Kasumi-1 (cell line): ENCODE results near the gene NR3C2.
"Not testable (repeated sequence)": the region's sequence is repeated elsewhere in the genome, so short reads cannot be mapped to it uniquely, and the experiment has no call there.

Source experiments
- DNase-seq, 2 experiments: peaks; one replicate each; lab custom pipeline; 2025; lab: John Stamatoyannopoulos, UW

NR3C2 gene

DNA sequence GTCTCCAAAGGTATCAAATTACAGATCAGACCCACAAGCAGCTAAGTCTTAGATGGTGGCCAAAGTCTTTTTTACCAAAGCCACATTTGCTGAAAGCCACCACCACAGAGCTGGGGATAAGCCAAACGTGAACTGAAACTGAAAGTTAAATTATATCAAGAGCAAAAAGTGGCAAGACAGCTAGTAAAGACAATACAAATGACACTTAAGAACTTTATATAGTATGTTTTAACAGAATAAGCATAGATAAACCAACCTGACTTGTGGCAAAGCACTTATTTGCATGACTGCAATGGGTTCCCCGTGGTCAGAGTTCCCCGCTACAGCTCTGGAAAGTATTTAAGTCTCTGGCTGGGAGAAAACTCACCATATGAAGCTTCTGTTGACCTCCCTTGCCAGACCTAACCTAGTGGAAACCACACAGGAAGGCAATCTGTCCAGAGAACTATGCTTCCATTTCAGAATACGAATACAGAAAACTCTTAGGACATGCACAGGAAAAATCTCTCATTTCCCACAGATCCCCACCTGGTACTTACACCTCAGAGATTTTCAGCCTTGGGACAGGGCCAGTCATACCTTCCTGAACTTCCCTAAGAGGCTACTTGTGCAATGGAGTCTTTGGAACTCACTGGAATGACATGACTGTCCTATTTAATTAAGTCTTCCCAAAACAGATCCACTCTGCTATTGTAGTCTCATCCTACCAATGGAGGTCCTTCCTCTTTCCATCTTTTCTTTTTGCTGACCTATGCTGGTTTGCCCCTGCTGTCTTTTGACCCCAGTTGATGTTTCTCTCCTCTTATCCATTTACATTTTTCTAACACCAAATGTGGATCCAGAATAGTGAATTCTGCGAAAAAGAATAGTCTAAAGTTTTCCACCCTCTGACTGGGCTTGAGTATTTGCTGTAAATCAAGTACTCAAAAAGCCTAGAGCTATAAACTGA, 225.1 kb downstream of the NR3C2 start:
- peak; percentile 20 to 29 for DNase-seq

DNA sequence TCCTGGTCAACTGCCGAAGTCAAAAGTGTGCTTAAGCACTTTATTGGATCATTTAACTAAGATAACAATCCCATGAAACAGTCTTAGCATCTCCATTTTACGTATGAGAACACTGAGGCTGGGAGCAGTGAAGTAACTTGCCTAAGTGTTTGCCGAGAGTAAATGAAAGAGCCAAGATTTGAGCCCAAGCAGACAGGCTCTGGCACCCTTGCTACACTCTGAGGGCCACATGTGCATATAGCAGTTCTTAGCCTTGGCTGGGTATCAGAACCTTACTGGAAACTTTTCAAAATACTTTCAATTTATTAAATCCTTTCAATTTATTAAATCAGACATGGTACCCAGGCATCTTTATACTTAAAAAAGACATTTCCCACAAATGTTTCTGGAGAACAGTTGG, 225.9 kb downstream of the NR3C2 start:
- no peak for DNase-seq

DNA sequence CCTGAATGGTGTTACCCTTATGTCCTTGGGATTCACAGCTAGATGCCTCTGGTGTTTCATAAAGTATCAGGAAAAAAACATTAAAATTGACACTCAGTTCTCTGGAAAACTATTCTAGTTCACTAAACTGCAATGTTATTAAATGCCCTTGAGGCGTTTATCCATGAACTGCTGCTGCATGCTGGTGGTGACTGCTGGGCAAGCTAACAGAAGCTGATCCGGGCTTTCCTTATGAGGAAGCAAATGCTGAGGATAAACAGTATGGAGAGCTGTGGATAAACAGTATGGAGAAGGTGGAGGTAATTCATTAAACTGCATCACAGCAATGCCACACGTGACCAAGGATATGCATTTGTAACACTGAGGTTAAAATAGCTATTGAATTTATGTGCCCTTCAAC, 227.0 kb downstream of the NR3C2 start:
- no peak for DNase-seq

DNA sequence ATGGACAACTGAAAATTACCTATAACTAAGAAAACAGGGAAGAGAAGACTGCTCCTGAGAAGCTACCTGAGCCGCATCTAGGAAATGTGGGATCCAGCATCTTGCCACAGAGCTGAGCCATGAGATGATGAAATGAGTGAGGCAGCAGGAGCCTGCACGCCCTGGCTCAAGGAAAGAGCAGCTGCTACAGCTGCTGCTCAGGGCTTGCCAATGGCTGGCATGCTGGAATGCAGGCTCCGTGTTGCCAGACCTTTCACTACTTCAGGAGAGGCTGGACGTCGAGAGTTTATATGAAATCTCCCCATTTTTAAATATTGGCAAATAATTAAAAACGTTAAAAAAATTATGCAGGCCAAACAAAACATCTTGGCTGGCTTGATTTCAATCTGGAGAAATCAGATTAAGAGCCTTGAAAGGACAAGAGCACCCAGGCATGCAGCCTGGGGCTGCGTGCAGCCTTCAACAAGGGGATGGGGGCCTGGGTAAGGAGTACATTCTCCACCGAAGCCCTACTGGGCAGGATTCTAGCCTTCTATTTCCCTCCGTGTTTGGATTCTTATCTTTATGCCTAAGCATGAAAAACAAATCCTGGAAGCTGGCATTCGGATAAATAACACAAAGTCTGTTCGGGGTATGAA, 227.6 kb downstream of the NR3C2 start:
- no peak for DNase-seq

DNA sequence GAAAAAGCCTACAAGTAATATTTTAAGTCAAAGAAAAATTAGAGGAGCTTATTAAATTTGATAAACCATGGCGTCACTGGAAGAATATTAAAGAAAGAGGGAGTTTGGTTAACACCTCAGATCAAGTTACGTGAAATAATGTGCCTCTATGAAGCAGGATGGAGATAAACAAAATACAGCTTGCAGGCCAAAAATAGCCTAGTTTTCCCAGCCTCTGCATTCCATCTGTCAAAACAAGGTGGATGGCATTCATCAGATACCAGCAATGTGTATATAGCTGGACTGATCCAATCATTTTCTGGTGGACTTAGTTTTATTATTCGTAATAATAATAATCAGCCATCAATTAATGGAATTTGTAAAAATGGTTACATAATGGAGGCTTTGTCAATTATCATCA, 230.7 kb downstream of the NR3C2 start:
- no peak for DNase-seq

DNA sequence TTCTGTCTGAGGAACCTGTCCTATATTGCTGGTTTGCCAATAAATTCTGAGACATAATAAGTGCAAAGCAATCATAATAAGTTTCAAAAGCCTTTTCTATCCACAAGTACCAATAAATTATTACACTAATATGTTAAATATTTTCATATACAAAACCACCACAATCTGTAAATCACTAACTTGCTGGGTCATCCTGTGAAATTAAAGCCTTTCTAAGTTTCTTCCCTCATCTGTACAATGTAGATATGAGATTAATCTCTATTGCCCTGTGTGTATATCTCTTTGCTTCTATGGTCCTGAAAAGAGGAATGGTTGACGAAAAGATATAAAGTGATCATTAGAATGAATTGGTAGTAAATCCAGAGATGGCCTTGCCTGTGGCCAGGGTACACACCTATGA, 231.6 kb downstream of the NR3C2 start:
- DNase-seq: no peak

DNA sequence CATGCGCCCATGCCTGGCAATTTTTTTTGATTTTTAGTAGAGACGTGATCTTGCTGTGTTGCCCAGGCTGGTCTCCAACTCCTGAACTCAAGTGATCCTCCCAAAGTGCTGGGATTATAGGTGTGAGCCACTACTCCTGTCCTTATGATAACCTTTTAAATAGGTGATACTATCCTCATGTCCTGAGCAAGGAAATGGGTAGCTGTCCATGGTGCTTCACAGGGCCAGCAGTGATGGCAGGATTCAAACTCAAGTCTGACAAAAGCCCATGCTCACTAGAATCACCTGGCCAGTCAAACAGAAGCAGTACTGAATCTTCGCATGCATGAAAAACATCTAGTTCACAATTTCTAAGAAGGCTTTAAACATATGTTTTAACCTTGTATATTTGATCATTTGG, 235.1 kb downstream of the NR3C2 start:
- DNase-seq: no peak

DNA sequence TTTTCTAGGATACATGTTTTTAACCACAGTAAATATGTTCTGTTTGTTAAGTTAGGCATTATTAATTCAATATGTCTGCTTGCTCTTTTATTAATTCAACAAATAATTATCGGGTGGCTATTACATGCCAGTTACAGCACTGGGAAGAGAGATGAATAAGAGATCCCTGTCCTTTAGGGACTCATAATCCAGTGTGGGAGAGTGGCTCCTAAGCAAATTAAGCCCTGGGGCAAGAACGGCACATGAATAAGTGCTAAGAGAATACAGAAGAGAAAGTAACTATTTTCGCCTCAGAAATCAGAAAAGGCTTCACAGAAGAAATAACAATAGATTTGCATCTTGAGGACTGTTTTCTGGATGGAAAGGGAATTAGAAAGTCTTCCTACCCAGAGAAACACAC, 236.7 kb downstream of the NR3C2 start:
- DNase-seq: no peak

DNA sequence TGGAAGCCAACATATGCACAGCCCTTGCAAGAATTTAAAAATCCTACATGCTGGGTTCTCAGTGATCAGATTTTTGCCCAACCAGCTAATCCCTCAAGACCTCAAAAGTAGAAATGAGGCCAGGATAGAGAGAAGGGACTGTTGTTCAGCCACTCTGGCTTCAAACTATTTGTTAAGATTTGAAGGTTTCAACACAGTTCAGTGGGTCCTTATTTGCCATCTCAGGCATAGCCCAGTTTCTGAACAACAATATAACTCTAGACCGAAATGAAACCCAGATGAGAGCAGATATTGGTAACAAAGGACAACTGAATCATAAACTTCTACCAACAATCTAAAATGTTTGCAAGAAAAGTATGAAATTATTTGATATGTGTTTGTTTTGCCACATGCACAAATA, 237.3 kb downstream of the NR3C2 start:
- no peak for DNase-seq

DNA sequence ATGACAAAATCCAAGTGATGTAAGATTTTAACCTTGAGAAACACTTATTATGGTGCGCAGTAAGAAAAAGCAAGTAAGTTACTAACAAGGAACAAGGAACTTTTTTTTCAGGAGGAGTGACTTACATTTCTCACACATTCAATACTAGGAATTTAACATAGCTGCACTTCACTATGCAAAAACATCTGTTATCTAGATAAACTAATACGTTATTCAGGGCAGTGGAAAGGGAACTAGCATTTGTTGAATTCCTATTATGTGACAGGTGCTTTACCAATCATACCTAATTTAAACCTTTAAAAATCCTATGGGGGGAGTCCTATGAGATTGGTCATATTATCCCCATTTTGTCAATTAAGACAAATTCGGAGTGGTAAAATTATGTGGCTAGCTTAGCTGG, 238.0 kb downstream of the NR3C2 start:
- DNase-seq: no peak

DNA sequence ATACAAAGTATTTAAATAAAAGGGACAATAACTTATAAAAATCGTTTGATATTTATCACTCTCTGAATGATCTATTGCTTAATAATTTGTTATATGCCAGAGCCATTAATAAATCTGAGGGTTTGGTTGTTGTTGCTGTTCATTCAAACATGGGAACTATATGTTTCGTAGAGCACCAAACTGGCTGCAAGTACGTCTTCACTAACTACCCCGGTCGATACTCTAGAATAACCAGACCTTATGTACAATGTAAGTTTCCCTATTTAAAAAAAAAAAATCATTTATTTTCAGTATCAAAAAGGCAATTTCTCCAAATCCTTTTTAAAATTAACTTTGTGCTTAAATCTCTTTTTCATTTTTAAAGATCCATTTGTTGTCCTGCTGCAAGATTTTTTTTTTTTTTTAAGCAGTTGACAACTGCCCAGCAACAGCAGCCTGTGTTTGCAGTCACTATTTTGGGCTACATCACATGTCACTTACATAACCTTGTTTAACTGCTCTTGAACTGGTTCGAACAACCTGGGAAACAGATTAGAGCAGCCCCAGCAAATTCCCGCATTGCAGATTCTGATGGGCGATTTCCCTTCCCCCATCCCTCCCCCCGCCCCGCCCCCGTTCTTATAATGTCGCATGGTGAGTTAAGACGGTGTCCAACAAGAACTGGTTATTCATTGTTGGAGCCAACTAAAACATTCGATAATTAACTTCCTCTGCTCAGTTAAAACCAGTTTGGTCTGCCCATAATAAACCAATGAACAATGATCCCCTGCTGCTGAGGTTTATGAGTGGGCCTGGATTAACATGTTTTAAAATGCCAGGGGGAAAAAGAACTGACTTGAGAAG, 238.9 kb downstream of the NR3C2 start:
- no peak for DNase-seq

DNA sequence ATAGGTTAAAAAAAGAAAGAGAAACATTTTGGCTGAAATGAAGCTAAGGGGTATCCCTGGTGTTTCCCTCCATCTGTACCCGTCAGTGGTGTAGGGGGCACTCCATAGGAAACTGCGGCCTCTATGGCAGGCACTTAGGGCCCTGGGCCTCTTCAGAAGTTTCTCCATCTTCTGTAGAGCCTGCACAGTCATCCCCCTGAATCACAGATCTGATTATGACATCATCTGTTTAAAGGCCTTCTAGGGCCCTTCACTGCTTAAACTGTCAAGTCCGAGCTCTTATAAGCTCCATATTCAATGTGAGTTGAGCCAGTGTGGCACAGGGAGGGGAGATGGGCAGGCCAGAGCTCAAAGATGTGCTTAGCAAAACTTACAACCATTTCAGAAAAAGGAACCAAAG, 241.3 kb downstream of the NR3C2 start:
- DNase-seq: no peak

DNA sequence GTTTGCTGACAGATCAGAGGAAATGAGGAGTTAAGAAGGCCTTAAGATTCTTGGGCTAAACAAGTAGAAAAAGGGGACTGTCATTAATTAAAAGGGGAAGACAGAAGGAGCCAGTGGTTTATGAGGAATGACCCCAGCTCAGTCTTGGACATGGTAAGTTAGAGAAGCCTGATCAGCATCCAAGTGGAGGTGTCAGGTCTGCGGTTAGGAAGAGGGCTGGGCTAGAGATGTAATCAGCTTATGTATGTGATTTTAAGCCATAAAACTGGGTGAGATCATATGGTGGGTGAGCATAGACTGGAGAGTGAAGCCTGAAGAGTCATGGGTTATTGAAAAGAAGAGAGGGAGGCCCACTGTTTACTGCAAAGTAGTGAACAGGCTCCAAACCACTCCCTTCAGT, 246.1 kb downstream of the NR3C2 start:
- peak; percentile 89 to 91 for DNase-seq

DNA sequence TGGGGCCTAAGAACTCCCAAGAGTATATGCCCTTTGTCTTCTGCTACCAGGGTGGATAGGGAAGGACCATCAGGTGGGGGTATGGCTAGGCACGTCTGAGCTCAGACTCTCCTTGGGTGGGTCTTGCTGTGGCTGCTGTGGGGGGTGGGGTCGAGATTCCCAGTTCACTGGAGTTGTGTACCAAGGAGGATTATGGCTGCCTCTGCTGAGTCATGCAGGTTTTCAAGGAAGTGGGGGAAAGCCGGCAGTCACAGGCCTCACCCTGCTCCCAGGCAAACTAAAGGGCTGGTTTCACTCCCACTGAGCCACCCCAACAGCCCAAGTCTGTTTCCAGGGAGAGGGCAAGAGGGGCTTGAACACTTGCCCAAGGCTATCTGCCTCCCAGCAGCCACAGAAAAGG, 249.7 kb downstream of the NR3C2 start:
- no peak for DNase-seq

DNA sequence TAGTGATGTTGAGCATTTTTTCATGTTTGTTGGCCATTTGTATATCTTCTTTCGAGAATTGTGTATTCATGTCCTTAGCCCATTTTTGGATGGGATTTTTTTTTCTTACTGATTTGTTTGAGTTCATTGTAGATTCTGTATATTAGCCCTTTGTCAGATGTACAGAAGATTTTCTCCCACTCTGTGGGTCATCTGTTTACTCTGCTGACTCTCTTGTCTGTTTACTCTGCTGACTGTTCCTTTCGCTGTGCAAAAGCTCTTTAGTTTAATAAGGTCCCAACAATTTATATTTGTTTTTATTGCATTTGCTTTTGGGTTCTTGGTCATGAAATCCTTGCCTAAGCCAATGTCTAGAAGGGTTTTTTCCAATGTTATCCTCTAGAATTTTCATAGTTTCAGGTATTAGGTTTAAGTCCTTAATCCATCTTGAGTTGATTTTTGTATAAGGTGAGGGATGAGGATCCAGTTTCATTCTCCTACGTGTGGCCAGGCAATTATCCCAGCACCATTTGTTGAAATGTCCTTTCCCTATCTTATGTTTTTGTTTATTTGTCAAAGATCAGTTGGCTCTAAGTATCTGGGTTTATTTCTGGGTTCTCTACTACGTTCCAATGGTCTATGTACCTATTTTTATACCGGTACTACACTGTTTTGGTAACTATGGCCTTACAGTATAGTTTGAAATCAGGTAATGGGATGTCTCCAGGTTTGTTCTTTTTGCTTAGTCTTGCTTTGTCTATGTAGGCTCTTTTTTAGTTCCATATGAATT, 254.6 kb downstream of the NR3C2 start:
- DNase-seq: not testable (repeated sequence)

DNA sequence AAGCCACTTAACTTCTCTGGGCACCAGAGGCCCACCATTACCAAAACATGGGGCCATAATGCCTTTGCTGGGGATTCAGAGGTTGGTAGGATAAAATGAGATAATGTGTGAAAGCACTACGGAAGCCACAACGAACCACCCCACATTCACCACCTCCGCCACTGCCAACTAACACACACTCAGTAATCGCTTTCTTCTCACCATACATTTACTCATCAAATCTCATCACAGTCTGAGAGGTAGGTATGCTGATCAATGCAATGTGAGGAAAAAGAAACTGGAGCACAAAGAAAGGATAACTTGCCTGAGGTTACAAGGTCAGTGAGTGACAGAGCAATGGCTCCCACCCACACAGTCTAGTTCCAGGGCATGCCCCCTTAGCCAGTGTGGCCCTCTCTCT, 257.3 kb downstream of the NR3C2 start:
- DNase-seq: no peak

DNA sequence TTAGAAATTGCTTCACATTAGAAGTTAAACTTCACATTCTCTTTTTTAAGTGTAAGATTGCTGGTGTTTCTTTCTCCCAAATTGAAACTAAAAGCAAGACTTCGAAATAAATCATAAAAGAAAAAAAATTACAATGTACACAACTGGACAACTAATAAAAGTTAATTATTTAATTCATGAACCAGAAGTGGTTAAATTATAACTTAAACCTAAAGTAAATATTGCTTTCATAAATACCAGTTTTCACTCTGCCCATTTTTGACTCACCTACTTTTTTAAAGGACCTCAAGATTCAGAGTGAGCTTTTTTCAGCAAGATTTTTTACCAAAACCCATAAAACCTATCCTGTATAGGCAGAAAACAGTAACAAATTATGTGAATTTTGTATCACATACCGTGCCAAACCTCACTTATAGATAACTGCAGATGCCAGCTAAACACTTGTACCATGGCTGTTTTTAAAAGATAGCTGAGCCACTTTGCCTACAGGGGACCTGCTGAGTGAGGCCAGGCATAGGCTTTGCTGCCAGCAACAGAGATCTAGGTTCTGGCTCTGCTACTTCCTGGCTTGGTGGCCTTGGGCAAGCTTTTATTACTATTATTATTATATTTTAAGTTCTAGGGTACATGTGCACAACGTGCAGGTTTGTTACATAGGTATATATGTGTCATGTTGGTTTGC, 259.8 kb downstream of the NR3C2 start:
- DNase-seq: no peak

DNA sequence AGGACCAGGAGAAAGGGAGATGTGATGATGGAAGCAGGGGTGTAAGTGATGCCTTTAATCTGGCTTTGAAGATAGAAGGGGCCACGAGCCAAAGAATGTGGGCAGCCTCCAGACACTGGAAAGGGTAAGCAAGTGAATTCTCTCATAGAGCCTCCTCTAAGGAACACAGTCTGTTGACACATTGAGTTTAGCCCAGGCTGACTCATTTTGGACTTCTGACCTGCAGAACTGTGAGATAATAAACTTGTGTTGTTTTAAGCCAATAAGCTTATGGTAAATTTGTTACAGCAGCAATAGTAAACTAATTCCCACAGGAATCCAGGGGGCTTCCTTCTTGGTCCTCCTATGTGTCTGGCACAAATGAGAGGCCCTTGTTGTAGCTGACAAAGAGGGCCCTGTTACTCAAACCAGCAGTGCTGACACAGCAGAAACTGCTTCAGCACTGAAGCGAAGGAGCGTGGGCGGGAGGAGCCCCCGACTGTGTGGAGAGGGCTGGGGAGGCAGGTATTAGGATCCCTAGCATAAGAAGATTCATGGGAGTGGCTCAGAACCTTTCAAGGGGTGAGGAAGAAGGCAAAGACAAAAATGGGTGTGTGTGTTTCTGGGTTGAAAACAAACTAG, 268.7 kb downstream of the NR3C2 start:
- no peak for DNase-seq

DNA sequence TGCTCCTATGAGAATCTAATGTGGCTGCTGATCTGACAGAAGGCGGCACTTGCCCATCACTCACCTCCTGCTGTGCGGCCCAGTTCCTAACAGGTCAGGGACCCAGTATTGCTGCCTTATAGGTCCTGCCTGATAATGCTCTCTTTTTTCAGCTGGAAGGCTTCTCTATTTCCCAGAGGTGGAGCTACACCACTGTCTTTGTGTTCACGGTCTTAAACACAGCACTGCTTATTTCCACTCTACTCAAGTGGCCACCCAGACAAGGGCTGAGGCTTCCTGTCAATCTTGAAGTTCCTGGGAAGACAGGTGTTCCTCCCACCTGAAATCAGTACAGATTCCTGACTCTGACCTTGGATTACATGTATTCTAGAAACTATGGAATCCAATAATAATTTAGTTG, 270.6 kb downstream of the NR3C2 start:
- DNase-seq: no peak

DNA sequence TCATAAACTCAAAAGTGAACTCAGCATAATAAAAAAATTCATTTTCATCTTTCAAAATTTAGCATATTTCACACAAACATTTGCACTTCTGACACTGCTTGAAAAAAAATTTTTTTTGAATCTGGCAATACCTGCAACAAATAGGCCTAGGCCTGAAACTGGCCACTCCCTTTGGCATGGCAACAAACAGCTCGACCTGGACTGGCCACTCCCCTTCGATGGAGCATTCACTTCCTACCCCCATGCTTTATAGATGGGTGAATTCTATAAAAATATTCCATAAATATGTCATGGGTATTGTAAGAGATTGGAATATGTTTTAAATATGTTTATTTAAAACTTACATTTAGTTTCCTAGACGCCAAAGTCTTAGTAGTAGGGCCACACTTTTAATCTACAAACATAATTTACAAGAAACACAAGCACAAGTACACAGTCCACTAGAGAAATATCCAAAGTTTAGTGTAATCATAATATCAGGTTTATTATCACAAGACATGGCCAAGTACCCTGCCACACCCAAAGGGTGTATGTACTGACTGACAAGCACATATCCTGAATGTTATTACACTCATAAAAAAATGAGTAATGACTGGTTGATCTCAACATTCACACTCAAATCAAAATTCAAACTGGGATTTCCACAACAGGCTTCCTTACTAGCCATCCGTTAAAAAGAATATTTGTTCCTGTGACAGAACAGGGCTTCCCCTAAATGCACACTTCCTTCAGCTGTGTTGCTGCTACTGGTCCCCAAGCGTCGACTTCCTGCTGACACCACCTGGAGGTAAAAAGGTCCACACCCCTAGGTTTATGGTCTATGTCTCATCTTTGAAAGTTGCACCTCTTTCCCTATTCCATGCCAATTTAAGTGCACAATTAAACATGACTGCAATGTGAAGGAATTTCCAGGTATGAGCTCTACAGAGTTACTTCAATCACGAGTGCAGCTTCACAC, 271.5 kb downstream of the NR3C2 start:
- DNase-seq: no peak
